DND-41 (cell line): ENCODE data around the gene SIN3A.
A peak's percentile ranks its signal among the peaks of the same experiment; 100 is the strongest.
"Not testable (repeated sequence)": the region's sequence is repeated elsewhere in the genome, so short reads cannot be mapped to it uniquely, and the experiment has no call there.

Experiments
- ATAC-seq: fragments of 200-7000 bp; cut with Tn5 transposase; 3 replicates; pipeline ENCODE4 v1.9.1; 2021; ENCODE audit warnings: low read depth; ENCODE audit not compliant: insufficient read depth
- DNase-seq: peaks from one replicate; pipeline ENCODE4 v3.0.0-alpha.2; 2020
- H2AFZ ChIP-seq: 2 replicates; pipeline ENCODE4 v1.6.0; 2012; ENCODE audit warnings: low read depth, low read length
- H3K27ac ChIP-seq: 2 replicates; pipeline ENCODE4 v1.5.1; 2012; ENCODE audit warnings: low read length, inconsistent platforms
- H3K27me3 ChIP-seq: fragments of 200-600 bp; sonication (generic); 2 replicates; pipeline ENCODE4 v1.6.0; 2012; ENCODE audit warnings: low read length, mild to moderate bottlenecking, inconsistent platforms; ENCODE audit not compliant: insufficient read depth, poor library complexity
- H3K36me3 ChIP-seq: 2 replicates; pipeline ENCODE4 v1.5.1; 2012; ENCODE audit warnings: low read length, inconsistent platforms; ENCODE audit not compliant: insufficient read depth
- H3K4me1 ChIP-seq: 2 replicates; pipeline ENCODE4 v1.5.1; 2012; ENCODE audit warnings: mild to moderate bottlenecking, low read length; ENCODE audit not compliant: insufficient read depth
- H3K4me2 ChIP-seq: 2 replicates; pipeline ENCODE4 v1.6.0; 2012; ENCODE audit warnings: mild to moderate bottlenecking, moderate library complexity, low read length, inconsistent platforms; ENCODE audit not compliant: insufficient read depth
- H3K4me3 ChIP-seq, 2 experiments: fragments of 200-600 bp in 1 of 2; shearing (Covaris generic) in 1 of 2; 2 replicates each; pipeline ENCODE4 v1.5.1; 2012 to 2016; ENCODE audit warnings: inconsistent platforms in 2 of 2, low read length in 2 of 2, mild to moderate bottlenecking in 2 of 2, low read depth in 1 of 2, moderate library complexity in 1 of 2
- H3K79me2 ChIP-seq: 2 replicates; pipeline ENCODE4 v1.6.0; 2012; ENCODE audit warnings: low read length, inconsistent platforms; ENCODE audit not compliant: insufficient read depth
- H3K9ac ChIP-seq: 2 replicates; pipeline ENCODE4 v1.6.0; 2012; ENCODE audit warnings: low read depth, mild to moderate bottlenecking, inconsistent platforms, low read length, moderate library complexity
- H3K9me3 ChIP-seq: 2 replicates; pipeline ENCODE4 v1.5.1; 2012; ENCODE audit warnings: low read length, moderate library complexity, mild to moderate bottlenecking, inconsistent platforms; ENCODE audit not compliant: insufficient read depth, severe bottlenecking
- H4K20me1 ChIP-seq: 2 replicates; pipeline ENCODE4 v1.6.0; 2012; ENCODE audit warnings: low read length; ENCODE audit not compliant: insufficient read depth
- EZH2 ChIP-seq: IDR thresholded peaks from 3 replicates; pipeline ENCODE4 v1.6.1; 2012; ENCODE audit warnings: borderline replicate concordance, low read depth, mild to moderate bottlenecking, moderate library complexity, low read length, inconsistent platforms; ENCODE audit not compliant: severe bottlenecking
- TF ChIP-seq, protein P1 (sequence below): IDR thresholded peaks from 2 replicates; pipeline ENCODE4 v1.5.1; 2012; ENCODE audit warnings: borderline replicate concordance, low read length, moderate library complexity, mild to moderate bottlenecking; ENCODE audit not compliant: poor library complexity, severe bottlenecking; ENCODE audit errors: extremely low read depth

The SIN3A gene

DNA sequence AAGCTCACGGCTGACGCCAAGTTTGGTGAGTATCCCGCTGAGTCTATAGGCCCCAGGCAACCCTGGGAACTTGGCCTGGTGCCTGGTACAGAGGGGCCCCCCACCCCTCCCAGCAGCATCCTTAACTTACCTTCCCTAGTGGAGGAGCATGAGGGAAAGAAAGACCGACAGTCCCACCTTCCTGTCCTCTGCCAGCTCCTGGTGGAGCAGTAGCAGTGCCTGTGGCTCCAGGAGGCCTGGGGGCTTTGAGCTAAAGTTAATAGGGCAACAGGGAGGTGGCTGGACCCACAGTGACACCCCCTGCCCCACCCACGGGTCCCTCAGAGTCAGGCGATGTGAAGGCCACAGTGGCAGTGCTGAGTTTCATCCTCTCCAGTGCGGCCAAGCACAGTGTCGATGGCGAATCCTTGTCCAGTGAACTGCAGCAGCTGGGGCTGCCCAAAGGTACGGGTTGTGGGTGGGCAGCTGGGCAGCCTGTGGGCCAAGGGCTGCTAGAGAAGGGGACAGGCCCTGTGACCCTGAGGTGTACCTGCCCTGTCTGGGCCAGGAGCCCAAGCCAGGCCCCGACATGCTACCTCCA lies 112.7 kb downstream of the SIN3A start:
- Histone ChIP-seq H3K4me1 (peaks cover 20% of the 10 kb centered on the region), H3K9ac (no peak overlapping the region), H3K9me3 (no peaks in the 10 kb centered on the region), H3K4me3 (no peak overlapping the region), H4K20me1 (no peaks in the 10 kb centered on the region), H3K27ac (no peak overlapping the region), H3K36me3 (peaks cover 18% of the 10 kb centered on the region), H3K27me3 (no peaks in the 10 kb centered on the region), H2AFZ (no peak overlapping the region), H3K4me2 (no peak overlapping the region), H3K79me2 (peaks cover 13% of the 10 kb centered on the region)
- ATAC-seq (no peak), DNase-seq (no peak)
- TF ChIP-seq, protein P1, sequence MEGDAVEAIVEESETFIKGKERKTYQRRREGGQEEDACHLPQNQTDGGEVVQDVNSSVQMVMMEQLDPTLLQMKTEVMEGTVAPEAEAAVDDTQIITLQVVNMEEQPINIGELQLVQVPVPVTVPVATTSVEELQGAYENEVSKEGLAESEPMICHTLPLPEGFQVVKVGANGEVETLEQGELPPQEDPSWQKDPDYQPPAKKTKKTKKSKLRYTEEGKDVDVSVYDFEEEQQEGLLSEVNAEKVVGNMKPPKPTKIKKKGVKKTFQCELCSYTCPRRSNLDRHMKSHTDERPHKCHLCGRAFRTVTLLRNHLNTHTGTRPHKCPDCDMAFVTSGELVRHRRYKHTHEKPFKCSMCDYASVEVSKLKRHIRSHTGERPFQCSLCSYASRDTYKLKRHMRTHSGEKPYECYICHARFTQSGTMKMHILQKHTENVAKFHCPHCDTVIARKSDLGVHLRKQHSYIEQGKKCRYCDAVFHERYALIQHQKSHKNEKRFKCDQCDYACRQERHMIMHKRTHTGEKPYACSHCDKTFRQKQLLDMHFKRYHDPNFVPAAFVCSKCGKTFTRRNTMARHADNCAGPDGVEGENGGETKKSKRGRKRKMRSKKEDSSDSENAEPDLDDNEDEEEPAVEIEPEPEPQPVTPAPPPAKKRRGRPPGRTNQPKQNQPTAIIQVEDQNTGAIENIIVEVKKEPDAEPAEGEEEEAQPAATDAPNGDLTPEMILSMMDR, result no peak
- TF ChIP-seq EZH2, result no peak

DNA sequence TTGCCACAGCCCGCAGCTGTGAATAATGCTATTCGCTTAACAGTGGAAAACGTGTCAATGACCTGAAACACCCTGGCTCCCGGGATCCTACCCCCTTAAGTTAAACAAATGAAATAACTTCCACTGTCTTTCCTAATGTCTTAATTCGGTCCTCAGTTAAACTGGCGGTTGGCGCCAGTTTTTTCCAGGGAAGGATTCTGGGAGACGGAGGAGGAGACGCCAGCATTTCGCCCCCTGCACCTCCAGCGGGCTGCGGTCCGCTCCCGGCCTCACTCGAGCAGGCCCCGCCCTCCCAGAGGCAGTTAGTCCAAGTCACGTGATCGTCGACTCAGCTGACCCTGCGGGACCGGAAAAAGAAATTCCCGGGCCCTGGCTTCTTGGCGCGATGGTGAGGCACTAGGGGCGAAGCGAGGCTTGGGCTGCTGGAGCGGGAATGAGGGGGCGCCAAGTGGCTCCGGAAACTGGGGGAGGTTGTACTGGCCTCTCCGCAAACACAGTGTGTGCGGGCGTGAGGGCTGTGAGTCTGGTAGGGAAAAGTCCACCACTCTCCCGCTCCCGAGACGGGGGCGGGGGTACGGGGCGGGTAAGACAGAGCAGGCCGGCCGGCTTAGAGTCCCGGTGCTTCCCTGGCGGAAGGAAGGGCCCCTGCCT lies 115.7 kb downstream of the SIN3A start, which contains the start of gene COMMD4:
TSS of gene COMMD4 (plus strand) at position 359 of the 651 bp plus-strand sequence. CDS start at position 386, 27 bp downstream.
- Histone ChIP-seq H3K9ac (peak within 1 kb of the TSS; percentile 70), H3K27ac (peak within 1 kb of the TSS; percentile 86), H3K27me3 (no peaks in the 10 kb centered on the region), H2AFZ (peak within 1 kb of the TSS; percentile 82), H3K4me3 (peak within 1 kb of the TSS; percentile 35 to 63; a peak in 3 of 4 replicates), H3K4me1 (peaks cover 20% of the 10 kb centered on the region), H3K4me2 (peak within 1 kb of the TSS; percentile 90), H3K79me2 (peaks cover 13% of the 10 kb centered on the region), H3K9me3 (no peaks in the 10 kb centered on the region), H4K20me1 (no peaks in the 10 kb centered on the region), H3K36me3 (peaks cover 16% of the 10 kb centered on the region)
- DNase-seq (peak; percentile 90), ATAC-seq (peak; percentile 87)
- no peak for TF ChIP-seq EZH2
- TF ChIP-seq, protein P1, result no peak

DNA sequence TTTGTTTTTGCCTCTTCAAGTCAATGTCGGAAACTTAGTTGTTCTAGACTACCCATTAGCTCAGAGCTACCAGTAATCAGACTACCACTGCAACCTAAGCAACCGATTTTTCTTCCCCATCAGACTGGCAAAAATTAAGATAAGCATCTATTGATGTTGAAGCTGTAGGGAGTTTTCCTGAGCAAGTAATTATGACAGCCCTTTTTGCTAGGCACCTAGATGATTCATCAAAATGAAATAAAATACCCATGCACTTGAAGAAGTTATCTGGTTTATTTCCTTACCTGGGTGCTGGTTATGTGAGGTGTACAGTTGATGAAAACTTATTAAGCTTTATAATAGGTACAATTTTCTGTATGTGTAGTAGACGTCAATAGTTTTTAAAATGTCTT lies 116.2 kb downstream of the SIN3A start:
- Histone ChIP-seq H3K36me3 (peaks cover 15% of the 10 kb centered on the region), H3K9me3 (no peaks in the 10 kb centered on the region), H3K4me3 (peak overlapping the region; percentile 35 to 63; a peak in 3 of 4 replicates), H2AFZ (peak overlapping the region; percentile 82), H3K27me3 (no peaks in the 10 kb centered on the region), H4K20me1 (no peaks in the 10 kb centered on the region), H3K9ac (peak overlapping the region; percentile 70), H3K4me2 (peak overlapping the region; percentile 90), H3K79me2 (peaks cover 13% of the 10 kb centered on the region), H3K27ac (peak overlapping the region; percentile 86), H3K4me1 (peaks cover 20% of the 10 kb centered on the region)
- DNase-seq, result no peak
- TF ChIP-seq EZH2, result no peak
- TF ChIP-seq, protein P1, result no peak
- no peak for ATAC-seq

DNA sequence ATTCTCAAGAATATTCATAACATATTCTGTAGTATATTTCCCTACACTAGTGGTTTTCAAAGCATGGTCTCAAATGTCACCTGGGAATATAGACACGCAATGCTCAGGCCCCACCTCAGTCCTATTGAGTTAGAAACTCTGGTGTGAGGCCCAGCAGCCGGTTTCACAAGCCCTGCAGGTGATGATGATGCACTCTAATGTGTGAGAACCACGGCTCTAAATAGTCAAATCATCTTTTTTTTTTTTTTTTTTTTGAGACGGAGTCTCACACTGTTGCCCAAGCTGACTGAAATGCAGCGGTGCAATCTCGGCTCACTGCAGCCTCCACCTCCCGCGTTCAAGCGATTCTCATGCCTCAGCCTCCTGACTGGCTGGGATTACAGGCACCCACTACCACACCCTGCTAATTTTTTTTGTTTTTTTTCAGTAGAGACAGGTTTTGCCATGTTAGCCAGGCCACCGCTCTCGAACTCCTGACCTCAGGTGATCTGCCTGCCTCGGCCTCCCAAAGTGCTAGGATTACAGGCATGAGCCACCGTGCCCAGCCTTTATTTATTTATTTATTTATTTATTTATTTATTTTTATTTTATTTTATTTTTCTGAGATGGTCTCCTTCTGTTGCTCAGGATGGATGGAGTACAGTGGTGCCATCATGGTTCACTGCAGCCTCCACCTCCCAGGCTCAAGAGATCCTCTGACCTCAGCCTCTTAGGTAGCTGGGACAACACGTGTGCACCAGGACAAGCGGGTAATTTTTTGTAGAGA lies 117.7 kb downstream of the SIN3A start:
- H3K27ac ChIP-seq, DNase-seq, H3K4me2 ChIP-seq, H3K27me3 ChIP-seq, H3K9ac ChIP-seq, H2AFZ ChIP-seq, H3K36me3 ChIP-seq, H3K9me3 ChIP-seq, H4K20me1 ChIP-seq, ATAC-seq, H3K4me3 ChIP-seq: not testable (repeated sequence)
- H3K4me1 ChIP-seq, result peaks cover 20% of the 10 kb centered on the region
- H3K79me2 ChIP-seq, result peaks cover 13% of the 10 kb centered on the region

DNA sequence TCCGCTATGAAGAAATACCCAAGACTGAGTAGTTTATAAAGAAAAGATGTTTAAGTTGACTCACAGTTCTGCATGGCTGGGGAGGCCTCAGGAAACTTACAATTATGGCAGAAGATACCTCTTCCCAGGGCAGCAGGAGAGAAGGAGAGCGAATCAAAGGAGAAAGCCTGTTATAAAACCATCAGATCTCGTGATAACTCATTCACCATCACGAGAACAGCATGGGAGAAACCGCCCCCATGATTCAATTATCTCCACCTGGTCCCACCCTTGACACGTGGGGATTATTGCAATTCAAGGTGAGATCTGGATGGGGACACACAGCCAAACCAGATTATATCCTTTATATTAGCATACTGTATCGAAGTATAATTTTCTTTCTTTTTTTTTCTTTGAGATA lies 119.4 kb downstream of the SIN3A start:
- H3K27ac ChIP-seq, H4K20me1 ChIP-seq, H2AFZ ChIP-seq, H3K4me3 ChIP-seq, H3K36me3 ChIP-seq, H3K4me2 ChIP-seq, DNase-seq, H3K9me3 ChIP-seq, ATAC-seq, H3K9ac ChIP-seq, H3K27me3 ChIP-seq: not testable (repeated sequence)
- H3K4me1 ChIP-seq, result peaks cover 16% of the 10 kb centered on the region
- H3K79me2 ChIP-seq, result peaks cover 12% of the 10 kb centered on the region
